ENCODE data around the gene SLC27A5. TPM values are rescaled to one million over a fixed set of nuclear protein-coding genes. Genes with fewer than 3 reads are reported as not detected.

Gene SLC27A5
- 10 to 100 TPM in 2 of 4 donors, 1 to 10 TPM in 2; 8.6 to 12.3 (median 10.2) TPM for polyA plus RNA-seq (ENCODE audit: insufficient read length in 4 of 4)

DNA sequence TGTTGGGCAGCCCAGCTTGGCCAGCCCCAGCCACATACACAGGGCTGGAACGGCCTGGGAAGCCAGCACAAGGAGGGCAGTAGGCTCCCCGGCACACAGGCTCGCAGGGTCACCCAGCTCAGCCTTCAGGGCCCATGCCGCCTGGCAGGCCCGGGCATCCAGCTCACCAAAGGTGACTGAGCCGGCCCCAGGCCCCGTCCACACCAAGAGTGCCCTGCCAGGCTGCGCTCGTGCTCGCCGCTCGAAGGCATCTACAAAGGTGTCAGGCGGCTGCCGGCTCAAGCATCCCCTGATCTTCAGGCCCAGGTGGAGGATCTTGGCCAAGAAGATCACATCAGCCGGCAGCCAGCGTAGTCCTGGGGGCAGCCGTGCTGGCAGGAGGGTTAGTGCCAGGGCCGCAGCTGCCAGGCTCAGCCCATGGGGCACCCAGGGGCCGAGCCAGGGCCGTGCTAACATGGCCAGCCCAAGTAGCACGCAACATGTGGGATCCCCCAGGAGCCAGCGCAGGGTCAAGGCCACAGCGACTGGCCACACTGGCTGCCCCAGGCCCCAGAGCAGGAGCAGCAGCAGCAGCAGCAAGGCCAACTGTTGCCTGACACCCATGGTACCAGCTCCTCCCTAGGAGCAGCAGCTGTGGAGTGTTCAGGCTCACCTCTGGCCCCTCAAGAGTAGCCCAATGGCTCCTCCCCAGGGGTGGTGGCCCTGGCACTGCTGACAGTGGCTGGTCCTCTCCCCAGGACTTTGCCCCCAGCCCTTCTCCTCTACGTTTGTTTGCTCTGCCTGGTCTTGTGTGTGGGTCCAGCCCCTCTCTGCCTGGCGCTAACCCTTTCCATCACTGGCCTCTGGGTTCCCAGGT, at the start of gene SLC27A5:
Gene SLC27A5 (minus strand): TSS at position 640 of the 856 bp plus-strand sequence. CDS start 37 bp downstream, at position 603.
- no peak for DNase-seq (ENCODE audit: low read depth in 4 of 4, low spot score in 3 of 4)

- DNase-seq (ENCODE audit: low read depth in 4 of 4, low spot score in 3 of 4), result no peak
Observed at GRCh38 chr19:58560921-58561320, 49.1 kb upstream of the SLC27A5 start.

- DNase-seq (ENCODE audit: low read depth in 4 of 4, low spot score in 3 of 4), result no peak
Observed at GRCh38 chr19:58560007-58560887, 48.5 kb upstream of the SLC27A5 start.

DNA sequence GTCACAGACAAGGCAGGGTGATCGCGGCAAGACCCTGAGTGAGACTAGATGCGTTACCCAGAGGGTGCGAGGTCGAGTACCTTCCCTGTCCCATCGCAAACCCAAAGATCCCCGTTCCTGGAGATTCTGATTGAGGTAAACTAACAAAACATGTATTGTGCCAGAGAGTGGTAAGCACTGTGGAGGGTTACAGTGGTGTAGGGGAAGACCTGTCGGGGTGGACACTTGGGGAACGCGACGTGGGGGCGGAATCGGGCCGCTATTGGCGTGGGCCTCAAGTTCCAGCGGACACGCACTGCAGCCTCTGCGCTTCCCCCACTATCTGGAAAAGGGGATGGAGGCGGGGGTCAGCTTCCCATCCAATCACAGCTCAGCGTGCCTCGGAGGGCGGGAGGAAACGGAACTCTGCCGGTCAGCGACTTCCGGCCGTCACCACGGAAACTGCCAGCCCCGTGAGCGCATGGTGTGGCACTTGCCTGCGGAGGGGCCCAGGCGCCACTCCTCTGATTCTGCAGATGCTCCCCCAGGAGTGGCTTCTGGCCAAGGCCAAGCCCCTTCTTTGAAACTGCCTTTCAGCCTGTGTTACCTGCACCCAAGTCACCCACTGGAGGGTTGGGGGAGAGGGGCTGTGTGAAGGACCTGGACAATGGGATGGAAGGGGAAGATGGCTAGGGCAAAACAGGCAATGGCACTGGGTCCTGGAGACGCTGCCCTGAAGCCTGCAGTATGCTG, 47.6 kb upstream of the SLC27A5 start:
- peak in 3 of 4 donors; percentile 81 to 86 (median 86) for DNase-seq (ENCODE audit: low read depth in 4 of 4, low spot score in 3 of 4)

GRCh38 chr19:58558623-58559274, 47.0 kb upstream of the SLC27A5 start:
- peak; percentile 95 to 97 (median 97) for DNase-seq (ENCODE audit: low read depth in 4 of 4, low spot score in 3 of 4)

- DNase-seq (ENCODE audit: low read depth in 4 of 4, low spot score in 3 of 4), result no peak
Observed at GRCh38 chr19:58558066-58558622, 46.4 kb upstream of the SLC27A5 start, which contains the start of gene UBE2M. Gene UBE2M, minus strand, starts transcription at chr19:58558611. Its CDS starts 230 bp downstream, at chr19:58558381.

DNA sequence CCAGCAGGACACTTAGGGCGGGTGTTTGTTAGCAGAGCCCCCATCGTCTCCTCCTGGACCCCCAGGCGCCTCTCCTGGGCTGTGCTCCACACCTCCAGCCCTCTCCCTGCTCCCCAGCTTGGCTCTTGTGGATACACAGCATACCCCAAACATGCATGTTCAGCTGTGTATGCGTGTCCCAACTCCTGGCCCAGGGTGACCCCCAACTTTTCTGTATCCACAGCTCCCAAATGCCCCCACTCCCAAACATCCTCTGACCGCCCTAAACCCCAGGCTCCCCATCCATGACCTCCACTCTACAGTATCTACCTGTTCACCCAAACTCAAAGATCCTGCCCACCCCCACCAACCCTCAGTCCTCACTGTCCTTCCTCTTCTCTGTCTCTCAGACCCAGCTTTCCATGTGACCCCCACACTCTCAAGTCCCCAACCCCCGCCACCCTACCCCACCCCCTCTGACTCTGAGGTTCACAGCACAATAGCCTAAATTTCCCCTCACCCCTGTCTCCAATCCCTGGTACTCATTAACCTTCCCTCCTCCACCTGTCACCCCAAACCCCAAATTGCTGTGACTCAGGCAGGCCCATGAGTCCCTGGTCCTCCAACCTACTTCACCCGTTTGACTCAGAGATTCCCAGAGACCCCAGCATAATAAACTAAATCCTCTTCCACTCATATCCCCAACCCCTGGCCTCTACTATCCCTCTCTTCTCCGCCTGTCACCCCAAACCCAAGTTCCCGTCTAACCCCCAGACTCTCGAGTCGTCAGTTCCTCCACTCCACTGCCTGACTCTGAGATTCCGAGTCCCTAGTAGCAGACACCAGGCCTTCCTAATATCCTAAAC, 45.7 kb upstream of the SLC27A5 start:
- DNase-seq (ENCODE audit: low read depth in 4 of 4, low spot score in 3 of 4), result no peak

GRCh38 chr19:58556622-58557220, 44.9 kb upstream of the SLC27A5 start:
- no peak for DNase-seq (ENCODE audit: low read depth in 4 of 4, low spot score in 3 of 4)

DNA sequence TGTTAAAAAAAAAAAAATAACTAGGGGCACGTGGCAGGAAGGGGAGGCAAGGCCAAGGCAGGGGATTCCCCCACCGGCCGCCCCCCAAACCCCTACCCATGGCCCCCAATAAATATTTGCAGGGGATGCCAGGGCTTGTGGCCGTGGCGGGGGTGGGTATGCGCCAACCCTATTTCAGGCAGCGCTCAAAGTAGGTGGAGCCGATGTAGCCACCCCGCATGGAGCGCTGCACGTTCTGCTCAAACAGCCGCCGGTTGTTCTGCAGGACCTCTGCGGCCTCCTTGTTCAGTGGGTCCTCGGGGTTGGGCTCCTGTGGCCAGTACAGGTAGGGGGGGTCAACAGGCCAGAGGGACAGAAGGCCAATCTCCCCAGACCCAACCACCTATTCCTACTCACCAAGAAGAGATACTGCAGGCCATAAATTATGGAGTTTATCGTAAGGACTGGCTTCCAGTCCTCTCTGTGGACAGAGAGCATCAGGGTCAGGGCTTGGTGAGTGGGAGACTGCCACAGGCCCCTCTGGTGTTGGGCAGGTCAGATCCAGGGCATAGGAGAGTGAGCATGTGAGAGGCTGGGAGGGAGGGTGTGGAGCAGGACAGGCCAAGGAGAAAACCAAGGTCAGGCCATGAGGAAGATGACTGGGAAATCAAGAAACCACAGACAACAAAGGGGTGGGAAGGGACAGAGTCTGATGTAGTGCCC, 44.3 kb upstream of the SLC27A5 start:
- no peak for DNase-seq (ENCODE audit: low read depth in 4 of 4, low spot score in 3 of 4)

- no peak for DNase-seq (ENCODE audit: low read depth in 4 of 4, low spot score in 3 of 4)
Observed at GRCh38 chr19:58555369-58555885, 43.6 kb upstream of the SLC27A5 start.

DNA sequence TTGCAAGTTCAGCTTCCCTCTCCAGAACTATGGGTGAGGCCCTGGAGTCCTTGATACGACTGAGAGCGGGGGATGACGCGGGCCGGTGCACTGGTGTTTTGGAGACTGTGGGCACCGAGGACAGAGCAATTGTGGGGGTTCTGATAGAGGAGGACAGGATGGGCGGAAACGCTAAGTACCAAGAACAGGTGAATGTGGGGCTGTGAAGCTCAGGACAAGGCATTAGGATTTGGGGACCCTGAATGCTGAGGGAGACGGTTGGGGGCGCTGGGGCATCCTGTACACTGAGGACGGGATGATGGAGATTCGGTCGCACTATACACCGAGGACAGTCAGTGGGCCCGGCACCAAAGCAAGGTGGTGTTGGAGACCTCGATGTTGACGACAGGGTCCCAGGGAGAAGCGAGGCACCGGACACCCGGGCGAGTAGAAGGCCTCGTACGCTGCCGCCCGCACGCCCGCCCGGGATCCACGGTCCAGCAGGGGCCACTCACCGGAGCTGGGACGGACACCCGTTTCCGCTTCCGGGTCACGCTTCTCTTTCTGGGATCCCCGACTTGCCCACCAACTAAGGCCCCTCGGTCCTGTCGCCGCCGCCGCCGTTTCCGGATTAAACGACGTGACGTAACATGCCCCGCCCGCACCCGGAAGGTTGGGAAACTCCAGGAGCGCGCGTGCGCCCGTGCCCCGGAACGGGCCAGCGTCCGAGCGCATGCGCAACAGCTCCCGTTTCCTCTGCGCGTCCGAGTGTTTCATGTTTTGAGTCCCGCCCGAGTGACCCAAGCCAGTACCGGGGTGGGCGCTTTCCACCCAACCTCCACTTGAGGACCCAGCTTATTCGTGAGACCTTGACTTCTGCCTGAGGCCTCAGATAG, 42.9 kb upstream of the SLC27A5 start, which contains the start of gene CHMP2A:
Gene CHMP2A (minus strand): TSS at position 612 of the 875 bp plus-strand sequence. CDS start 893 bp downstream, outside the sequence.
- peak; percentile 92 to 94 (median 94) for DNase-seq (ENCODE audit: low read depth in 4 of 4, low spot score in 3 of 4)

DNA sequence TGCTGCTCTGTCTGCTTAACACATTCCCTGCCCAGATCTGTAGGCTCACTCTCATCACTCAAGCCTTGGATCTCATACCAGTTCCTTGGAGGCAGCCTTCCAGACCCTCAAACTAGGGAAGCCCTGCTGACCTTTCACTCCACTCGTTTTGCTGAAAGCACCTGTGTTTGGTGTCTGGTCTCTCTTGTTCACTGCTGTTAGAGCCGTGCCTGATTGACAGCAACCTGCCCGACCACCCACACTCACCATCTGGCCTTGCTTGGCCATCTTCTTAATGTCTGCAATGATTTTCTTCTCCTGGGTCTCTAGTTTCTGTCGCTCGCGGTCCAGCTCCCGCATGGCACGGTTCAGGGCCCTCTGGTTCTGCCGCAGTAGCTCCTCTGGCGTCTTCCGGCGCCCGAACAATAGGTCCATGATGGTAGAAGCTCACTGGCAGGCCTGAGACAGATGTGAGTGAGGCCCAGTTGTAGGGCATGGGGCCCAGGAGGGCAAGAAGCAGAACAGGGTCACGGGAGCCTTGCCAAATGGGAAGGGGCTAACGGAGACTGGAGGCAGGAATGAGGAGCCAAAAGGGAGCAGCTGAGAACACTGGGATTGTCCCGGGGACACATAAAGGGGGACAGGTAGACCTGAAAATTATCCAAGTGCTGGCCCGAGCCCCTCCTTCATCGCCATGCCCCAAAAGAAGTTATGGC, 42.2 kb upstream of the SLC27A5 start:
- DNase-seq (ENCODE audit: low read depth in 4 of 4, low spot score in 3 of 4), result no peak

- DNase-seq (ENCODE audit: low read depth in 4 of 4, low spot score in 3 of 4), result no peak
Observed at GRCh38 chr19:58552655-58553054, 40.9 kb upstream of the SLC27A5 start.

DNA sequence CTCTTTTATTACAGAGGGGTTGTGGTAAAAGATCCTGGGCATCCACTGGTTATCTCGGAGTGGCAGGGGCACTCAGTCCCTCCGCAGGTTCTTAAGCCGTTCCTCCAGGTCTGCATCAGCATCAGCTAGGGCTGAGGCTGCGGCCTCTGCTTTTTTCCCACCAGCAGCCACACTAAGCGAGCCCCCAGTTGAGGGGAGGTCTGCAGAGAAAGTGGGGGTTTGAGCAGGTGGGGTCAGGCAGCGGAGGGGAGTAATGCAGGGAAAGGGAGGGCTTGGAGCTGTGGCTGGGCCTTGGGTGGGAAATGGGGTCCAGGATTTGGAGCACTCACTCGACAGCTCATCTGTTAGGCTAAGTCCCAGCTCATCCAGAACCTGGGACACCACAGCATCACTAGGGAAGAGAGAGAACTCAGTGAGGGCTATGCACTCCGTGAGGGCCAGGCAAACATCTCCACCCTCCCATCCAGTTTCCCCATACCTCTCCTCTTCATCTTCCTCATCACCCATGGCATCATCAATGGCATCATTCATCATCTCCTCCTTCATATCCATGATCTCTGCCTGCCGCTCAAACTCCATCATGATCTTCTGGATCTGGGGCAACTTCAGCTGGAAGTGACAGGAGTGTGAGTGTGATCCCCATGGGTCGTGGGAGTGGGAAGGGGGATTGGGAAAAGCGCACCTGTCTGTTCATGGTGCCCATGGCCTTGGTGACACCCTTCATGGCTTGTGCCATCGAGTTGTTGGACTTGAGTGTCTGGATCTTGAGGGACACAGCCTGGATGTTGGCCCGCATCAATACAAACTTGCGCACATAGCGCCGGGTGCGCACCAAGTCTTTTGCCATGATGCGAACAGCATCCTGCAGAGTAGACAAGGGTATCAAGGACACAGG, 40.0 kb upstream of the SLC27A5 start:
- no peak for DNase-seq (ENCODE audit: low read depth in 4 of 4, low spot score in 3 of 4)

DNA sequence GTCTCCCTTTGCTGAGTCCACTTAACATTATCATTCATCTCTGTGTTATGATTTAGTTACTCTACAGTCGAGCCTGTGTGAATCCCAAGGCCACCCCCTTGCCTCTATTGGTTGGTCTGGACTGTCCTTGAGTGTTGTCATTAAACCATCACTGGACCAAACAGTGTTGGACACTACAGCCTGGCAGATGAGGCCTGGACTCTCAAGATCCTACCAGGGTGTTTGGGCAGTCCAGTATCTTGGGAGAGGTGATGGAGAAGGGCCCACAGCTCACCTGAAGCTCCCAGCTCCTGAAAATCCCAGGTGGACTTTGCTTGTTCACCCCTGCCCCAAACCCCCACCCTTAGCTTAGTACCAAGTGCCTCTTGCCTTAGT, 39.3 kb upstream of the SLC27A5 start:
- no peak for DNase-seq (ENCODE audit: low read depth in 4 of 4, low spot score in 3 of 4)

Data from right renal pelvis (tissue), 4 donors.